ENCODE measurements around the gene SHISA9.

Gene SHISA9

DNA sequence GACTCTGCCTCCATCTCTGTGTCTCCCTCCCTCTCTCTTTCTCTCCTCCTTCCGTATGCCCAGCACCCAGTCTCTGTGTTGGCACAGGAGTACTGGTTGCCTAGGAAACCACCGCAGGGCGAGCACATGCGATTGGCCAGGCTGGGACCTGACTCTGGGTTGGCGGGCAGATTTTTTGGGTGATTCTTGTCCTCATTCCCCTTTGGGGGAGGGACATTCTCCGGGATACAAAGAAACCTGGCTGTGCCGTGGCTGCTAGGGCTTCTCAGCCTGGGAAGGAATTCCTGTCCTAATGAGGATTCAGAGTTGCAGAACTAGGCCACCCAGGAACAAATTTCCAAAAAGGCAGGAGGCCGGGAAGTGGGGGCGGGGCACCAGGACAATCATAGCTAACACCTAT lies 168.9 kb downstream of the SHISA9 start:
- H3K36me3 ChIP-seq (ENCODE audit: control insufficient read depth, insufficient read depth, low read length) = no peaks in the 10 kb centered on the region
- no peak for DNase-seq (ENCODE audit: extremely low read depth, insufficient read length)
- H3K27me3 ChIP-seq (replicated peaks; ENCODE audit: control insufficient read depth, insufficient read depth, low read length) = no peaks in the 10 kb centered on the region; the same call in 1 of the 2 replicates
- TF ChIP-seq, protein P1, sequence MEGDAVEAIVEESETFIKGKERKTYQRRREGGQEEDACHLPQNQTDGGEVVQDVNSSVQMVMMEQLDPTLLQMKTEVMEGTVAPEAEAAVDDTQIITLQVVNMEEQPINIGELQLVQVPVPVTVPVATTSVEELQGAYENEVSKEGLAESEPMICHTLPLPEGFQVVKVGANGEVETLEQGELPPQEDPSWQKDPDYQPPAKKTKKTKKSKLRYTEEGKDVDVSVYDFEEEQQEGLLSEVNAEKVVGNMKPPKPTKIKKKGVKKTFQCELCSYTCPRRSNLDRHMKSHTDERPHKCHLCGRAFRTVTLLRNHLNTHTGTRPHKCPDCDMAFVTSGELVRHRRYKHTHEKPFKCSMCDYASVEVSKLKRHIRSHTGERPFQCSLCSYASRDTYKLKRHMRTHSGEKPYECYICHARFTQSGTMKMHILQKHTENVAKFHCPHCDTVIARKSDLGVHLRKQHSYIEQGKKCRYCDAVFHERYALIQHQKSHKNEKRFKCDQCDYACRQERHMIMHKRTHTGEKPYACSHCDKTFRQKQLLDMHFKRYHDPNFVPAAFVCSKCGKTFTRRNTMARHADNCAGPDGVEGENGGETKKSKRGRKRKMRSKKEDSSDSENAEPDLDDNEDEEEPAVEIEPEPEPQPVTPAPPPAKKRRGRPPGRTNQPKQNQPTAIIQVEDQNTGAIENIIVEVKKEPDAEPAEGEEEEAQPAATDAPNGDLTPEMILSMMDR (IDR thresholded peaks at IDR 0.05; ENCODE audit: insufficient read depth, low read length, poor library complexity, severe bottlenecking) = no peak
- H3K4me3 ChIP-seq (replicated peaks; ENCODE audit: low read depth, low read length) = no peak overlapping the region

DNA sequence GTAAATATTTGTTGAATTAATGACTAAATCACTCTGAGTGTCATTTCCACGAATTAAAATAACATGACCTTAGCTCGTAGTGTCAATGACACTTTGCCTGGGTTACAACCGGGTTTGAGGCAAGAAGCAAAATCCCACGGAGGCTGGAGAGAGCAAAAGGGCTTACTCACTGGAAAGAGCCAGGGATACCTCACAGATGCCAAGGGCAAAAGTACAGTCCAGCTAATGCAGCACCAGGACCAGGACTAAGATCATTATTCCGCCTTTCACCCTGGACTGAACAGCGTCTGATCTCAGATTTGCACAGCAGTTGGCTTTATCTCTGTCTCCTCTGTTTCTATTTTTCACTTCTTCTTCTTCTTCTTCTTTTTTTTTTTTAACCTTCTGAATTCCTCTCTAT lies 175.5 kb downstream of the SHISA9 start:
- TF ChIP-seq, protein P1 (IDR thresholded peaks at IDR 0.05; ENCODE audit: insufficient read depth, low read length, poor library complexity, severe bottlenecking) = no peak
- no peaks in the 10 kb centered on the region for H3K36me3 ChIP-seq (ENCODE audit: control insufficient read depth, insufficient read depth, low read length)
- DNase-seq (ENCODE audit: extremely low read depth, insufficient read length) = no peak
- H3K4me3 ChIP-seq (replicated peaks; ENCODE audit: low read depth, low read length) = no peak overlapping the region
- no peaks in the 10 kb centered on the region; the same call in 1 of the 2 replicates for H3K27me3 ChIP-seq (replicated peaks; ENCODE audit: control insufficient read depth, insufficient read depth, low read length)

DNA sequence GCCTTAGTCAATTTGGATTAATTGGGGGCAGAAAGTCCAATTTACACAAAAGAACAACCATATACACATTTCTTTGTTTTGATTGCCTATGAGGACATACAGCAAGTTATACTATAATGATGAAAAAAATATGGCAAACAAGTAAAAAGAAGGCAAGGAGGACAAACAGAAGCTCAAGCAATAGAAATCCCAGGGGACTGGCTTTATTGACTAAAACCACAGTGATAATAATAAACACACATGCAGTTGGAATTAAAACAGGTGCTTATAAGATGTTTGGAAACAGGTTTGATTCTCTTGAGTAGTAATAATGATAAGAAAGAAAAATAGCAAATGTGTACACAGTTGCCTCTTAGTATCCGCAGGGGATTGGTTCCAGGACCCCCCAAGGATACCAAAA lies 176.4 kb downstream of the SHISA9 start:
- DNase-seq (ENCODE audit: extremely low read depth, insufficient read length) = no peak
- Histone ChIP-seq H3K36me3 (ENCODE audit: control insufficient read depth, insufficient read depth, low read length) (no peaks in the 10 kb centered on the region), H3K27me3 (replicated peaks; ENCODE audit: control insufficient read depth, insufficient read depth, low read length) (no peaks in the 10 kb centered on the region; the same call in 1 of the 2 replicates), H3K4me3 (replicated peaks; ENCODE audit: low read depth, low read length) (no peak overlapping the region)
- TF ChIP-seq, protein P1 (IDR thresholded peaks at IDR 0.05; ENCODE audit: insufficient read depth, low read length, poor library complexity, severe bottlenecking) = no peak

DNA sequence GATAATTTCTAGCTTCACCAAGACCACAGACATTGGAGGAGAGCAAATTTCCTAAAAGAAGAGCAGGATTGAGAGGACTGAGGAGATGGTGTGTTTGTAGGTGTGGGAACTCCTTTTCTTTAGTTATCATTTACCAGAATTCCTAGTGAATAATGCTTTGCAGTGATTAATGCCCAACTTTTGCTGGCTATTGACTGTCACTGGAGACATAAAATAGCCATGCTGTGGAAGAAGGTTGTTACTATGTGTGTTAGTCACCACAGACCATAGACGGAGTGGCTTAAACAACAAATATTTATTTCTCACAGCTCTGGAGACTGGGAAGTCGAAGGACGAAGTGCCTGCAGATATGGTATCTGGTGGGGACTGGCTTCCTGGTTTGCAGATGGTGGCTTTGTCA lies 179.1 kb downstream of the SHISA9 start:
- Histone ChIP-seq H3K4me3 (replicated peaks; ENCODE audit: low read depth, low read length) (no peak overlapping the region), H3K27me3 (replicated peaks; ENCODE audit: control insufficient read depth, insufficient read depth, low read length) (no peaks in the 10 kb centered on the region; the same call in 1 of the 2 replicates), H3K36me3 (ENCODE audit: control insufficient read depth, insufficient read depth, low read length) (no peaks in the 10 kb centered on the region)
- DNase-seq (ENCODE audit: extremely low read depth, insufficient read length) = no peak
- TF ChIP-seq, protein P1 (IDR thresholded peaks at IDR 0.05; ENCODE audit: insufficient read depth, low read length, poor library complexity, severe bottlenecking) = no peak

DNA sequence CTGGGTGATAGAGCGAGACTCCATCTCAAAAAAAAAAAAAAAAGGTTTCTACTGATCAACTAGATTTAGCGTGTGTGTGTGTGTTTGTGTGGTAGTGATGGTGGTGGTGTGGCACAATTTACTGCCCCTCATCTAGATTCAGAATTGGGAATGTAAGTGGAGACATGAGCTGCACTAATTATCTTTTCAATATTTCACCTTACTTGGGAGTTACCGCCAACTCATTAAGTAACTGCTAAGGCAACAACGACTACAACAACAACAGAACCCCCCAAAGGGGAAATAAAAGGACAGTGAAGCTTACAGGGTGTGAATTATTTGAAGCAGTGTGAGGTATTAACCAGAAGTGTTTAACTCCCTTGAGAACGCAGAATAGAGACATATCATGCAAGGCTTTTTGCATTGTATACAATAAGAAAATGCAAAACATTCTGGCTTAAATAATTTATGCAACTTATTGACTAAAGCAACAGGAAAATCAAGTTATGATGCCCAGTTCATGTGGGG lies 180.5 kb downstream of the SHISA9 start:
- Histone ChIP-seq H3K27me3 (replicated peaks; ENCODE audit: control insufficient read depth, insufficient read depth, low read length) (no peaks in the 10 kb centered on the region; the same call in 1 of the 2 replicates), H3K36me3 (ENCODE audit: control insufficient read depth, insufficient read depth, low read length) (no peaks in the 10 kb centered on the region), H3K4me3 (replicated peaks; ENCODE audit: low read depth, low read length) (no peak overlapping the region)
- DNase-seq (ENCODE audit: extremely low read depth, insufficient read length) = no peak
- TF ChIP-seq, protein P1 (IDR thresholded peaks at IDR 0.05; ENCODE audit: insufficient read depth, low read length, poor library complexity, severe bottlenecking) = no peak

DNA sequence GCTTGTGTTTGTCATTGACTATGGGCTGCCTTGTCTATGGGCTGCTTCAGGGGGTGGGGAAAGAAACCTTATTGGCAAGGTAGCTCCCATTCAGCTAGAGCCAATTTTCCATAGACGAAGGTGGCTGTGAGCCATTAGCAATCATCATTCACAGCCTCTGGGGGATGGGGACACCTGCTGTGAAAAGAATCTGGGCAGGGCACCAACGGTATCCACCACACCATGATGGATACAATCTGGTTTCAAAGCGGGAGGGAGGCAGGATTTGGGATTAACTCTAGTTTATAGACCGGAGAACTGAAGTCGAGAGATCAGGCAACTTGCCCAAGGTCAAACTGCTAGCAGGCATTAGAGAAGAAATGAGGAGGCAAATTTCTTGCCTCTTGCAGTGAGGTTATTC lies 182.3 kb downstream of the SHISA9 start:
- TF ChIP-seq, protein P1 (IDR thresholded peaks at IDR 0.05; ENCODE audit: insufficient read depth, low read length, poor library complexity, severe bottlenecking) = no peak
- no peak for DNase-seq (ENCODE audit: extremely low read depth, insufficient read length)
- Histone ChIP-seq H3K27me3 (replicated peaks; ENCODE audit: control insufficient read depth, insufficient read depth, low read length) (no peaks in the 10 kb centered on the region; the same call in 1 of the 2 replicates), H3K4me3 (replicated peaks; ENCODE audit: low read depth, low read length) (no peak overlapping the region), H3K36me3 (ENCODE audit: control insufficient read depth, insufficient read depth, low read length) (no peaks in the 10 kb centered on the region)

Measured in GM06990 (cell line).